ENCODE measurements around the gene EGLN2. TPM values are rescaled to one million over a fixed set of nuclear protein-coding genes. Genes with fewer than 3 reads are reported as not detected.
A peak's percentile ranks its signal among the peaks of the same experiment; 100 is the strongest.

The EGLN2 gene
- total and polyA plus RNA-seq, 9 of the 15 experiments (the other 6 are each of a cell fraction or from before 2014, with no cell fraction given), result 9.6 to 114 (median 71.0) TPM

DNA sequence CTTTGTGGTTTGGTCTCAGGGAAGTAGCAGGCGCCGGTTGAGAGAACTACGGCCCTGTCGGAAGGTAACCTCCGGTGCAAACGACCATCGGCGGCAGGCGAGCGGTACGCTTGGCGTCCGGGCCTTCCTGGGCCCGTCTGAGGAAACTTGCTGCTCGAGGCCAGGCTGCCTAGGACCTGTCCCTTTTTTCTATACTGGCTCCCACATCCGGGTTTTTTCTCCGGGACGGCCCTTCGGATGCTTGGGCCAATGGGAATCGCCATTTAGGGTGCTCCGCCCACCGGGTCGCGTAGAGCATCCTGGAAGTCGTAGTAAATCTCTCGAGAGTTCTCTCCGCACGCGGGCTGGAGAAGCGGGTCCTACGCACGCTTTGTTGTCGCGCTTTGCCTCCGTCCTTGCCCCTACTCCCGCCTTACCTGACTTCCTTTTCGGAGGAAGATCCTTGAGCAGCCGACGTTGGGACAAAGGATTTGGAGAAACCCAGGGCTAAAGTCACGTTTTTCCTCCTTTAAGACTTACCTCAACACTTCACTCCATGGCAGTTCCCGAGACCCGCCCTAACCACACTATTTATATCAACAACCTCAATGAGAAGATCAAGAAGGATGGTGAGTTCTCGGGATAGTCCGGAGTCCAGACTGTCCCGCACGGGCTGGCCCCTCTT lies 48.0 kb upstream of the EGLN2 start, which contains the start of gene SNRPA (continued):
- TF ChIP-seq, protein P1, sequence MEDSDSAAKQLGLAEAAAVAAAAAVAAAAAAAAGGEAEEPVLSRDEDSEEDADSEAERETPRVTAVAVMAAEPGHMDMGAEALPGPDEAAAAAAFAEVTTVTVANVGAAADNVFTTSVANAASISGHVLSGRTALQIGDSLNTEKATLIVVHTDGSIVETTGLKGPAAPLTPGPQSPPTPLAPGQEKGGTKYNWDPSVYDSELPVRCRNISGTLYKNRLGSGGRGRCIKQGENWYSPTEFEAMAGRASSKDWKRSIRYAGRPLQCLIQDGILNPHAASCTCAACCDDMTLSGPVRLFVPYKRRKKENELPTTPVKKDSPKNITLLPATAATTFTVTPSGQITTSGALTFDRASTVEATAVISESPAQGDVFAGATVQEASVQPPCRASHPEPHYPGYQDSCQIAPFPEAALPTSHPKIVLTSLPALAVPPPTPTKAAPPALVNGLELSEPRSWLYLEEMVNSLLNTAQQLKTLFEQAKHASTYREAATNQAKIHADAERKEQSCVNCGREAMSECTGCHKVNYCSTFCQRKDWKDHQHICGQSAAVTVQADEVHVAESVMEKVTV (CRISPR knock-in tag; IDR thresholded peaks at IDR 0.05), result no peak
- peak; percentile 89 for TF ChIP-seq POLR2G (IDR thresholded peaks at IDR 0.05; ENCODE audit: low read depth, low read length)
- TF ChIP-seq HNRNPUL1 (IDR thresholded peaks at IDR 0.05; ENCODE audit: low read length), result no peak
- TF ChIP-seq, protein P2, sequence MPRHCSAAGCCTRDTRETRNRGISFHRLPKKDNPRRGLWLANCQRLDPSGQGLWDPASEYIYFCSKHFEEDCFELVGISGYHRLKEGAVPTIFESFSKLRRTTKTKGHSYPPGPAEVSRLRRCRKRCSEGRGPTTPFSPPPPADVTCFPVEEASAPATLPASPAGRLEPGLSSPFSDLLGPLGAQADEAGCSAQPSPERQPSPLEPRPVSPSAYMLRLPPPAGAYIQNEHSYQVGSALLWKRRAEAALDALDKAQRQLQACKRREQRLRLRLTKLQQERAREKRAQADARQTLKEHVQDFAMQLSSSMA (CRISPR knock-in tag; IDR thresholded peaks at IDR 0.05), result no peak
- TF ChIP-seq XRCC3 (IDR thresholded peaks at IDR 0.05), result no peak
- TF ChIP-seq WHSC1 (IDR thresholded peaks at IDR 0.05; ENCODE audit: low read length), result no peak
- TF ChIP-seq MYC (IDR thresholded peaks at IDR 0.05; ENCODE audit: low read depth, low read length), result peak; percentile 93
- peak; percentile 56 for TF ChIP-seq MYC (CRISPR knock-in tag; IDR thresholded peaks at IDR 0.05; ENCODE audit: borderline replicate concordance, low read depth)
- peak; percentile 17; the same call in 1 of the 2 replicates for TF ChIP-seq RB1 (IDR thresholded peaks at IDR 0.05; ENCODE audit: low read depth)
- TF ChIP-seq, protein P3, sequence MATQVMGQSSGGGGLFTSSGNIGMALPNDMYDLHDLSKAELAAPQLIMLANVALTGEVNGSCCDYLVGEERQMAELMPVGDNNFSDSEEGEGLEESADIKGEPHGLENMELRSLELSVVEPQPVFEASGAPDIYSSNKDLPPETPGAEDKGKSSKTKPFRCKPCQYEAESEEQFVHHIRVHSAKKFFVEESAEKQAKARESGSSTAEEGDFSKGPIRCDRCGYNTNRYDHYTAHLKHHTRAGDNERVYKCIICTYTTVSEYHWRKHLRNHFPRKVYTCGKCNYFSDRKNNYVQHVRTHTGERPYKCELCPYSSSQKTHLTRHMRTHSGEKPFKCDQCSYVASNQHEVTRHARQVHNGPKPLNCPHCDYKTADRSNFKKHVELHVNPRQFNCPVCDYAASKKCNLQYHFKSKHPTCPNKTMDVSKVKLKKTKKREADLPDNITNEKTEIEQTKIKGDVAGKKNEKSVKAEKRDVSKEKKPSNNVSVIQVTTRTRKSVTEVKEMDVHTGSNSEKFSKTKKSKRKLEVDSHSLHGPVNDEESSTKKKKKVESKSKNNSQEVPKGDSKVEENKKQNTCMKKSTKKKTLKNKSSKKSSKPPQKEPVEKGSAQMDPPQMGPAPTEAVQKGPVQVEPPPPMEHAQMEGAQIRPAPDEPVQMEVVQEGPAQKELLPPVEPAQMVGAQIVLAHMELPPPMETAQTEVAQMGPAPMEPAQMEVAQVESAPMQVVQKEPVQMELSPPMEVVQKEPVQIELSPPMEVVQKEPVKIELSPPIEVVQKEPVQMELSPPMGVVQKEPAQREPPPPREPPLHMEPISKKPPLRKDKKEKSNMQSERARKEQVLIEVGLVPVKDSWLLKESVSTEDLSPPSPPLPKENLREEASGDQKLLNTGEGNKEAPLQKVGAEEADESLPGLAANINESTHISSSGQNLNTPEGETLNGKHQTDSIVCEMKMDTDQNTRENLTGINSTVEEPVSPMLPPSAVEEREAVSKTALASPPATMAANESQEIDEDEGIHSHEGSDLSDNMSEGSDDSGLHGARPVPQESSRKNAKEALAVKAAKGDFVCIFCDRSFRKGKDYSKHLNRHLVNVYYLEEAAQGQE (IDR thresholded peaks at IDR 0.05; ENCODE audit: borderline replicate concordance), result no peak
- TF ChIP-seq, protein P3 (CRISPR knock-in tag; IDR thresholded peaks at IDR 0.05; ENCODE audit: low read depth), result no peak
- peak; percentile 78; the same call in 1 of the 2 replicates for TF ChIP-seq ZZZ3 (IDR thresholded peaks at IDR 0.05)
- TF ChIP-seq, protein P4, sequence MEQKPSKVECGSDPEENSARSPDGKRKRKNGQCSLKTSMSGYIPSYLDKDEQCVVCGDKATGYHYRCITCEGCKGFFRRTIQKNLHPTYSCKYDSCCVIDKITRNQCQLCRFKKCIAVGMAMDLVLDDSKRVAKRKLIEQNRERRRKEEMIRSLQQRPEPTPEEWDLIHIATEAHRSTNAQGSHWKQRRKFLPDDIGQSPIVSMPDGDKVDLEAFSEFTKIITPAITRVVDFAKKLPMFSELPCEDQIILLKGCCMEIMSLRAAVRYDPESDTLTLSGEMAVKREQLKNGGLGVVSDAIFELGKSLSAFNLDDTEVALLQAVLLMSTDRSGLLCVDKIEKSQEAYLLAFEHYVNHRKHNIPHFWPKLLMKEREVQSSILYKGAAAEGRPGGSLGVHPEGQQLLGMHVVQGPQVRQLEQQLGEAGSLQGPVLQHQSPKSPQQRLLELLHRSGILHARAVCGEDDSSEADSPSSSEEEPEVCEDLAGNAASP (IDR thresholded peaks at IDR 0.05), result no peak
- no peak for TF ChIP-seq CHD4 (IDR thresholded peaks at IDR 0.05; ENCODE audit: insufficient read depth, insufficient replicate concordance, low read depth, low read length, poor library complexity, severe bottlenecking)
- TF ChIP-seq EWSR1 (IDR thresholded peaks at IDR 0.05; ENCODE audit: borderline replicate concordance, low read depth, partially characterized antibody), result no peak
- TF ChIP-seq ZNF311 (CRISPR knock-in tag; IDR thresholded peaks at IDR 0.05), result no peak
- TF ChIP-seq HDAC1 (IDR thresholded peaks at IDR 0.05), result no peak; a peak in 1 of 4 replicates

Data from K562 (cell line).